HG02943 (cell line): Measurements from ENCODE around the gene CD177.
"Not testable (repeated sequence)": the region's sequence is repeated elsewhere in the genome, so short reads cannot be mapped to it uniquely, and the experiment has no call there.

Source experiments
- ATAC-seq: cut with Tn5 transposase; IDR thresholded peaks from one replicate; pipeline ENCODE4 v1.9.1; 2021; ENCODE audit warnings: mild to moderate bottlenecking, low read depth, moderate library complexity; ENCODE audit not compliant: unreplicated experiment

CD177 gene

GRCh38 chr19:43380008-43380407, 26.5 kb downstream of the CD177 start:
- ATAC-seq = no peak

DNA sequence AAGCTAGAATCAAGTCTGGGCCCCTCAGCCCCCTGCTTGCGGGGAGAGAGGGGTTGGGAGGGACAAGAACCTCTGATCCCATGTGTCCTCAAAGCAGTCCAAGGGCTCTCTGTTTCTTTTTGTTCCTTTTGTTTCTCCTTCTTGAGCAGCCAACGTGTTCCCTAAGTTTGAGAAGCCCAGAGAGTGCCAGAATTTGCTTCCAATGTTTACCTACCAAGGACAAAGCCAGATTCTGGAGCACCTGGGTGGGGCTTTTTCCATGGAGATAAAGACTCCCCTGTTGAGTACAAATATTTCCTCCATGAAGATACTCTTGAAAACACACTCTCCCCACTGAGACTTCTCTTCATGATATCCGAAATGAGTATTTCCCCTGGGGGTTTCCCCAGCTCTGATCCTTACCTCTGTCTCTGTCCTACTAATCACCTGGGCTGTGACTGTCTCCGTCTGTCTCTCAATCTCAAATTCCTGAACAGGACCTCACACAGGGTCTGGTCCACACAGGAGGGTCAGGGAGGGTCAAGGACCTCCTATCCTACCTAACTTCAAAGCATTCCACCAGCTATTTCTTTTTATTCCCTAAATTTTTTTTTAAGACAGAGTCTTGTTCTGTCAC, 27.4 kb downstream of the CD177 start:
- no peak for ATAC-seq

- not testable (repeated sequence) for ATAC-seq
Observed at GRCh38 chr19:43382586-43383216, 29.2 kb downstream of the CD177 start.

- ATAC-seq = not testable (repeated sequence)
Observed at GRCh38 chr19:43383254-43383653, 29.8 kb downstream of the CD177 start.

DNA sequence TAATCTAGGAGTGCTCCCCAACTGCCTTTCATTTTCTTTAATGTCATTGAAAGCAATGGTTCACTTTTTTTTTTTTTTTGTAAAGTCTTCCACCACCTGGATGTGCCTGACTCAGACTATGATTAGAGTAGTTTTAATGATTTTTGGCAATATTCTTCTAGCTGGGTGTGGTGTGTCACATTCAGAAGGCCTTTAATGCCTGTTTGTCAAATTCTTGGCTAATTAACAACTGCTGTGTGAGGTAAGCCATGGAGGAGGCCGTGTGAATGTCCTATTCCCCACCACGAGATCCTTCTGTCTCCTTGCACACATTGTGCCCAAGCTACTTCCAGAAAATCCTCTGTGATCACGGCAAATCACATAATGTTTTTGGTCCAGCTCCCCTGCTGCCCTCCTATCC, 30.3 kb downstream of the CD177 start:
- ATAC-seq = not testable (repeated sequence)

DNA sequence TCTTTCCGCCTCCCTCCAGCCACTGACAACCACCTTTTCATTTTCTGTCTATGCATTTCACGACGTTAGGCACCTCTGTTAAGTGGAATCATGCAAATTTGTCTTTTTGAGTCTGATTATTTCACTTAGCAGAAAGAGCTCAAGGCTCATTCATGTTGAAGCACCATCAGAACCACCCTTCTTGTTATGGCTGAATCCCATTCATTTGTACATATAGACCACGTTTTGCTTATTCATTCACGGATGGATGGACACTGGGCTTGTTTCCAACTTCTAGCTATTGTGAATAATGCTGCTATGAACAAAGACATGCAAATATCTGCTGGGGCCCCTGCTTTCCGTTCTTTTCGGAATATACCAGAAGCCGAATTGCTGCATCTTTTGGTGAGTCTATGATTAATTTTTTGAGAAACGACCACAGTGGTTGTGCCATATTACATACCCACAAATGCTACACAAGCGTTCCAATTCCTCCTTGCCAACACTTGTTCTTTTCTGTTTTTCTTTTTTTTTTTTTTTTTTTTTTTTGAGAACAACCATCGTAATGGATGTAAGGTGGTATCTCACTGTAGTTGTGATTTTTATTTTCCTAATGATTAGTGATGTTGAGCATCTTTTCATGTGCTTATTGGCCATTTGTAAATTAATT, 37.5 kb downstream of the CD177 start:
- not testable (repeated sequence) for ATAC-seq

GRCh38 chr19:43391552-43391935, 38.1 kb downstream of the CD177 start:
- ATAC-seq = not testable (repeated sequence)

DNA sequence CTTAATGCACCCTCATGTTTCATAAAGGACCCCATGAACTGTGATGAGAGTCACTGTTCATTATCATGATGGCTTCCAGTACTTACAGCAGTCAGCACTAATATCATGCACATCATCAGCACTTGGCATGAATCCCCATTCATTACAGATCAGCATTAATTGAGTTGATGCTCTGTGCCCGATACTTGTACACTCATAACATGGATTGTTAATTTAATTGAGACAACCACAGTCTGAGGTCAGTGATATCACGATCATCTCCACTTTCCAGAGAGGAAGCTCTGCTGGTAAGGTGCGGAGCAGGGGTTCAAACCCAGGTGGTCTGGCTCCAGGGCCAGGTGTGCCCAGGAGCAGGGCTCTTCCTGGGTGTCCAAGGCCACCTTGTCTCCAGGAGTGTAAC, 40.0 kb downstream of the CD177 start:
- ATAC-seq = not testable (repeated sequence)

DNA sequence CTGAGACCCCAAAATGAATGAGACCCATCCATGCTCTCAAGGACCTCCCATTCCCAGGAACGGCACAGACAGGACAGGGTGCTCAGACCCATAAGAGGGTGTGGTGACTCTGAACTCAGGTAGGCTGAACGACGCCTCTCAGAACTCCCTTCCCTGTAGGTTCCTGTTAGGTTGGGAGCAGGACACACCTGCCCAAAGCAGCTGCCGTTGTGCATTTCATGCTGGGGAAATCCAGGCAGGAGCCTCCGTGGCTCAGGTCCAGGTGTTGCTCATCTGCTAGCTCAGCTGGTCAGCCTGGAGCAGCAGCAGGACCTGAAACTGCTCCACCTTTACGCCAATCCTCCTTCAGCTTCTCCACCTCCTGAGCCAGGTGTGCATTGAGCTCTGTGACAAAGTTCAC, 42.1 kb downstream of the CD177 start:
- ATAC-seq = no peak

GRCh38 chr19:43406297-43406696, 52.8 kb downstream of the CD177 start:
- no peak for ATAC-seq

DNA sequence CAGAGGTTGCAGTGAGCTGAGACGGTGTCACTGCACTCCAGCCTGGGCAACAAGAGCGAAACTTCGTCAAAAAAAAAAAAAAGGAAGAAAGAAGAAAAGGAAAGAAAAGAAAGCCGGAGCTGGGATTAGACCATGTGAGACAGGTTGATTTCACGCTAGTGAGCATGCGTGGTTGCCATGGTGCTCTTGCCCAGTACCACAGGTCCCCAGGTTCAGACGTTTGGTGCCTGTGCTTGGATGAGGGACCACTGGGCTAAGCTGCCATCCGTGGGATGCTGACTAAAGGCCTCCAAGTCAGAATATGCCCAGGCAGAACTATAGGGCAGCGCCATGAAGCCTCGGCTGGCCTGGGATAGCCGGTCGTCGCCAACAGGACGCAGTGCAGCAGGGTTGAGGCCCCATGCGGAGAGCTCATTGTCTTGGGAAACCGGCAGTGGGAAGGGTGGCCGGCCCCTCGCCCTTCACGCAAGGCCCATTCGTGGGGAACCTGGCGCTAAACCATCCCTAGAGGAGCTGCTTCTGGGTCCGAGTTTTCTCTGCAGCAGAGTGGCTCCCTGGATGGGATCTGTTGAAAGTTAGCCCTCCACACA, 54.0 kb downstream of the CD177 start:
- no peak for ATAC-seq

GRCh38 chr19:43408043-43408442, 54.6 kb downstream of the CD177 start:
- no peak for ATAC-seq

DNA sequence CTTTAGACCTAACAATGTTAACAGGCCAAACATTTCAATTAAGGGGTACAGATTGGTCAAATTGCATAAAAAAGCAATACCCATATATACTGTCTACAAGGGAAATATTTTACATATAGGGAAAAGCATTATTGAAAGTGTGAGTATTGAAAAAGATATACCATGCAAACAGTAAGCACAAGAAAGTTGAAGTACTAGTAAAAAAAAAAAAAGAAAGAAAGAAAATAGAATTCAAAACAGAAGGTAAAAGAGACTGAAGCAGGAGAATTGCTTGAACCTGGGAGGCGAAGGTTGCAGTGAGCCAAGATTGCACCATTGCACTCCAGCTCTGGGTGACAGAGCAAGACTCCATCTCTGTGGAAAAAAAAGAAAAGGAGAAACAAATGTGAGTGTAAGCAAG, 55.9 kb downstream of the CD177 start:
- no peak for ATAC-seq

- ATAC-seq = no peak
Observed at GRCh38 chr19:43412441-43412840, 59.0 kb downstream of the CD177 start.
